ENCODE data around the gene PPP1R12A.
A peak's percentile ranks its signal among the peaks of the same experiment; 100 is the strongest.
"Not testable (repeated sequence)": the region's sequence is repeated elsewhere in the genome, so short reads cannot be mapped to it uniquely, and the experiment has no call there.

Gene PPP1R12A

GRCh38 chr12:79891506-79892162, 43.3 kb downstream of the PPP1R12A start:
- DNase-seq, result no peak

- DNase-seq, result no peak
These were observed 47.0 kb downstream of the PPP1R12A start for GRCh38 chr12:79887890-79888289.

GRCh38 chr12:79886917-79887519, 47.9 kb downstream of the PPP1R12A start:
- DNase-seq, result peak; percentile 34

GRCh38 chr12:79885911-79886490, 48.9 kb downstream of the PPP1R12A start:
- DNase-seq, result no peak

- DNase-seq, result no peak
These were observed 50.4 kb downstream of the PPP1R12A start for GRCh38 chr12:79884401-79885006.

- DNase-seq, result no peak
These were observed 51.7 kb downstream of the PPP1R12A start for GRCh38 chr12:79883216-79883615.

- DNase-seq, result no peak
These were observed 53.5 kb downstream of the PPP1R12A start for GRCh38 chr12:79881351-79881750.

GRCh38 chr12:79878506-79878905, 56.4 kb downstream of the PPP1R12A start:
- not testable (repeated sequence) for DNase-seq

- DNase-seq, result no peak
These were observed 57.7 kb downstream of the PPP1R12A start for GRCh38 chr12:79877246-79877645.

- no peak for DNase-seq
These were observed 60.2 kb downstream of the PPP1R12A start for GRCh38 chr12:79874665-79875064.

GRCh38 chr12:79873201-79873600, 61.7 kb downstream of the PPP1R12A start:
- DNase-seq, result no peak

GRCh38 chr12:79871621-79872020, 63.3 kb downstream of the PPP1R12A start:
- no peak for DNase-seq

GRCh38 chr12:79870916-79871315, 64.0 kb downstream of the PPP1R12A start:
- DNase-seq, result no peak

GRCh38 chr12:79859646-79860045, 75.3 kb downstream of the PPP1R12A start:
- DNase-seq, result no peak

- no peak for DNase-seq
These were observed 76.4 kb downstream of the PPP1R12A start for GRCh38 chr12:79858518-79858917.

- DNase-seq, result no peak
These were observed 77.2 kb downstream of the PPP1R12A start for GRCh38 chr12:79857675-79858074.

GRCh38 chr12:79850610-79851299, 84.1 kb downstream of the PPP1R12A start:
- no peak for DNase-seq

GRCh38 chr12:79848339-79848738, 86.6 kb downstream of the PPP1R12A start:
- no peak for DNase-seq

- no peak for DNase-seq
These were observed 87.5 kb downstream of the PPP1R12A start for GRCh38 chr12:79847417-79847816.

- no peak for DNase-seq
These were observed 90.2 kb downstream of the PPP1R12A start for GRCh38 chr12:79844693-79845092.

GRCh38 chr12:79843978-79844377, 90.9 kb downstream of the PPP1R12A start:
- DNase-seq, result no peak

- DNase-seq, result no peak
These were observed 92.3 kb downstream of the PPP1R12A start for GRCh38 chr12:79842630-79843029.

GRCh38 chr12:79841878-79842265, 93.0 kb downstream of the PPP1R12A start:
- DNase-seq, result no peak

Measured in NCI-H345 (cell line).